IPS-15b (cell line): ENCODE results near the gene ARHGEF19.
"Not testable (repeated sequence)": the region's sequence is repeated elsewhere in the genome, so short reads cannot be mapped to it uniquely, and the experiment has no call there.

ENCODE experiments used
- H3K27me3 ChIP-seq: one replicate; pipeline ENCODE4 v1.6.1; 2013; ENCODE audit warnings: low read length; ENCODE audit not compliant: control insufficient read depth, insufficient read depth
- H3K36me3 ChIP-seq: one replicate; pipeline ENCODE4 v1.6.1; 2013; ENCODE audit warnings: low read length; ENCODE audit not compliant: control insufficient read depth, insufficient read depth
- H3K4me1 ChIP-seq: one replicate; pipeline ENCODE4 v1.6.1; 2013; ENCODE audit warnings: mild to moderate bottlenecking, low read length; ENCODE audit not compliant: control insufficient read depth, insufficient read depth
- H3K4me3 ChIP-seq: one replicate; pipeline ENCODE4 v1.5.1; 2013; ENCODE audit warnings: low read depth, low read length
- H3K9ac ChIP-seq: one replicate; pipeline ENCODE4 v1.6.1; 2013; ENCODE audit warnings: low read depth, mild to moderate bottlenecking, low read length
- H3K9me3 ChIP-seq: one replicate; pipeline ENCODE4 v1.6.1; 2013; ENCODE audit warnings: mild to moderate bottlenecking, low read length; ENCODE audit not compliant: control insufficient read depth, insufficient read depth

The ARHGEF19 gene

GRCh38 chr1:16217061-16217785 lies 4.8 kb upstream of the ARHGEF19 start:
- Histone ChIP-seq H3K9ac (no peak overlapping the region), H3K9me3 (no peaks in the 10 kb centered on the region), H3K27me3 (peaks cover 22% of the 10 kb centered on the region), H3K4me3 (peak overlapping the region; percentile 66), H3K4me1 (peaks cover 10% of the 10 kb centered on the region), H3K36me3 (no peaks in the 10 kb centered on the region)

DNA sequence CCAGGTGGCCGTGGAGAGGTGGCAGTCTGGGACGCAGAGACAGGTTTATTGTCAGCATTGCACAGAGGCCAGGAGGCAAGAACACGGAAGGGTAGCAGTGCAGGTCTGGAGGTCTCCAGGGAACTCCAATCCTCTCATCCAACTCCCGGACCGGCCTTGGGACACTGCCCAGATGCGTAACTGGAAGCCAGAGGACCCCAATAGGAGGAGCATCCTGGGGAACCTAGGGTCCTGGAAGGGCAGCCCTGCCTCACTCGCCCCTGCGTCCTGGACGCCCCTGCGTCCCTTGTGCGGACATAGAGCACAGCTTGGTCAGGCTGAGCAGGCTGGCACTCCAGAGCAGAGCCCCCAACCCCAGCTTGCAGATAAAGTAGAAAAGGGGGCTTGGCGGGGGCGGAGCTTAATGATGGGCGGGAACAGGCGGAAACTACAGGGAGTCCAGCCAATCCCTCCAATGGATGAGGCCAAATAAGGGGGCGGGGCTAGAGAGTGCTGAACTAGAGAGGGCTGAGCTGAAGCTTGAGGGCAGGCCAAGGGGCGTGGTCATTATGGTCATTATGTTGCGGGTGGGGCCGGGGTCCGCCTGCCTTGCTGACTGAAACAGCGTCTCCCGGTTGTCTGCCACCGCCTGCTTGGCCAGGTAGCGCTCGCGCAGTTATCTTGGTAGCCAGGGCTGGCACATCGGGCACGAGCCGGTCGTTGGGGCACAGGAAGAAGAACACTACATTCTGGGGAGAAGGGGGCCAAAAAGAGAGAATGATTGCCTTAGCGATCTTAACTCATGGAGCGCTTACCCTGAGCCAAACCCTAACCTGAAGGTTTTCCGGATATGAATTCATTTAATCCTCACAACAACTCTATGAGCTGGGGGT lies 3.7 kb upstream of the ARHGEF19 start:
- Histone ChIP-seq H3K4me3 (peak overlapping the region; percentile 60), H3K36me3 (no peaks in the 10 kb centered on the region), H3K9me3 (no peaks in the 10 kb centered on the region), H3K4me1 (peaks cover 15% of the 10 kb centered on the region), H3K27me3 (peaks cover 18% of the 10 kb centered on the region), H3K9ac (no peak overlapping the region)

GRCh38 chr1:16215240-16215639 lies 2.8 kb upstream of the ARHGEF19 start:
- H3K4me3 ChIP-seq, H3K9ac ChIP-seq, H3K36me3 ChIP-seq, H3K9me3 ChIP-seq: not testable (repeated sequence)
- Histone ChIP-seq H3K27me3 (peaks cover 17% of the 10 kb centered on the region), H3K4me1 (peaks cover 15% of the 10 kb centered on the region)

DNA sequence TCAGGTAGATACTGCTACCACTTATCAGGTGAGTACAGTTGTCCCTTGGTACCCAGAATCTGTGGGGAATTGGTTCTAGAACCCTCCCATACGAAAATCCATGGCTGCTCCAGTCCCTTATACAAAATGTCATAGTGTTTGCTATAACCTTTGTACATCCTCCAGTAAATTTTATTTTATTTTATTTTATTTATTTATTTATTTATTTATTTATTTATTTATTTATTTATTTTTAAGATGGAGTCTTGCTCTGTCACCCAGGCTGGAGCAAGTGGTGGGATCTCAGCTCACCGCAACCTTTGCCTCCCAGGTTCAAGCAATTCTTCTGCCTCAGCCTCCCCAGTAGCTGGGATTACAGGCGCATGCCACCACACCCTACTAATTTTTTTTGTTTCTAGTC lies 1.1 kb upstream of the ARHGEF19 start:
- peaks cover 14% of the 10 kb centered on the region for H3K27me3 ChIP-seq
- not testable (repeated sequence) for H3K36me3 ChIP-seq, H3K9ac ChIP-seq, H3K9me3 ChIP-seq, H3K4me3 ChIP-seq
- peaks cover 15% of the 10 kb centered on the region for H3K4me1 ChIP-seq

GRCh38 chr1:16213013-16213412 lies 561 bp upstream of the ARHGEF19 start:
- Histone ChIP-seq H3K9me3 (no peaks in the 10 kb centered on the region), H3K36me3 (no peaks in the 10 kb centered on the region), H3K4me1 (peaks cover 15% of the 10 kb centered on the region), H3K9ac (no peak overlapping the region), H3K27me3 (peaks cover 10% of the 10 kb centered on the region), H3K4me3 (peak overlapping the region; percentile 58)

GRCh38 chr1:16211824-16212223 lies 628 bp downstream of the ARHGEF19 start:
- Histone ChIP-seq H3K4me3 (peak overlapping the region; percentile 58), H3K4me1 (peaks cover 15% of the 10 kb centered on the region), H3K9me3 (no peaks in the 10 kb centered on the region)

DNA sequence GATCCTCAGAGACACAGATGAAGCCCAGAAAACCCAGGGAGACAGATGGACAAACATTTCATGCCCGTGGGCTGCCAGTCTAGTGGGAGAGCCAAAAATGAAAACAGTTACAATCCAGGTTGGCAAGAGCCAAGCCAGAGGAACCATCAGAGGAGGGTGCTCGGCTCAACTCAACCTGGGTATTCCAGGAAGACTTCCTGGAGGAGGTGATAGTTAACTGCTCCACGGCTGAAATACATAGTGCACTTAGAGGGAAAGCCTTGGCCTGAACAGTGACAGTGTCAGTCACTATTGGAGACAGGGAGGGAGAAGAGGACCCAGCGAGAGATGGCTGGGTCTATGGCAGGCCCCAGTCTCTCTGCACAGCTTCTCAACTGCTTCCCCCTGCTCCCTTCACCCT lies 1.9 kb downstream of the ARHGEF19 start:
- H3K9me3 ChIP-seq = no peaks in the 10 kb centered on the region
- H3K36me3 ChIP-seq = no peaks in the 10 kb centered on the region
- peaks cover 15% of the 10 kb centered on the region for H3K4me1 ChIP-seq
- peaks cover 2% of the 10 kb centered on the region for H3K27me3 ChIP-seq
- no peak overlapping the region for H3K4me3 ChIP-seq
- no peak overlapping the region for H3K9ac ChIP-seq

More at GRCh38 chr1:16211824-16212223, 628 bp downstream of the ARHGEF19 start:
- H3K9ac ChIP-seq = peak overlapping the region; percentile 54
- H3K36me3 ChIP-seq = no peaks in the 10 kb centered on the region
- peaks cover 7% of the 10 kb centered on the region for H3K27me3 ChIP-seq

DNA sequence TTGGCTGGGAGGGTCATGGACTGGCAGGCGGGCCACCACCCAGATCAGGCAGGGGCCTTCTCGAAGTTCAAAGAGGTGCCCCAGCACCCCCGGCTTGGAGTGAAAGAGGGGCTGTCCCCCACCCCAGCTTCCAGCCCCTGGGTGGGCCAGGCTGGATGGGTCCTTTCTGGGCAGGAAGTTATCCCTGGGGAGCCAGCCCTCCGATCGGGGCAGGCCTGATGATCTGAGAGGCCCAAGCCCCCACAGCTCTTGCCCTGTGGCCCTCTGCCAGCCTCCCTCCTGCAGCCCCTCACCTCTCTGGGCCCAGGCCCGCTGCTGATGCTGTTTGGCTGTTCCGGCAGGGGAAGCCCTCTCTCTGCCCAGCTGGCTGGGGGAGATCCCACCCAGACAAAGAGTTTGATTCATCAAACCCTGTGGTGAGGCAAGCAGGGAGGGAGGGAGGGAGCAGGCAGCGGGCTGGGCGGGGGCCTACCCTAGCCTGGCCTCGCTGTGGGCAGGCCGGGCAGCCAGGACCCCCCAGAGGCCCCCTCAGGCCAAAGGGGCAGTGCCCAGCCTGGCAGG lies 2.5 kb downstream of the ARHGEF19 start:
- Histone ChIP-seq H3K9ac (no peak overlapping the region), H3K4me3 (no peak overlapping the region), H3K36me3 (no peaks in the 10 kb centered on the region), H3K27me3 (peaks cover 2% of the 10 kb centered on the region), H3K4me1 (peaks cover 15% of the 10 kb centered on the region), H3K9me3 (no peaks in the 10 kb centered on the region)

- Histone ChIP-seq H3K4me3 (no peak overlapping the region), H3K4me1 (peaks cover 15% of the 10 kb centered on the region), H3K36me3 (no peaks in the 10 kb centered on the region), H3K9ac (no peak overlapping the region), H3K27me3 (peaks cover 2% of the 10 kb centered on the region), H3K9me3 (no peaks in the 10 kb centered on the region)
These were observed 3.2 kb downstream of the ARHGEF19 start for GRCh38 chr1:16209132-16209846.

DNA sequence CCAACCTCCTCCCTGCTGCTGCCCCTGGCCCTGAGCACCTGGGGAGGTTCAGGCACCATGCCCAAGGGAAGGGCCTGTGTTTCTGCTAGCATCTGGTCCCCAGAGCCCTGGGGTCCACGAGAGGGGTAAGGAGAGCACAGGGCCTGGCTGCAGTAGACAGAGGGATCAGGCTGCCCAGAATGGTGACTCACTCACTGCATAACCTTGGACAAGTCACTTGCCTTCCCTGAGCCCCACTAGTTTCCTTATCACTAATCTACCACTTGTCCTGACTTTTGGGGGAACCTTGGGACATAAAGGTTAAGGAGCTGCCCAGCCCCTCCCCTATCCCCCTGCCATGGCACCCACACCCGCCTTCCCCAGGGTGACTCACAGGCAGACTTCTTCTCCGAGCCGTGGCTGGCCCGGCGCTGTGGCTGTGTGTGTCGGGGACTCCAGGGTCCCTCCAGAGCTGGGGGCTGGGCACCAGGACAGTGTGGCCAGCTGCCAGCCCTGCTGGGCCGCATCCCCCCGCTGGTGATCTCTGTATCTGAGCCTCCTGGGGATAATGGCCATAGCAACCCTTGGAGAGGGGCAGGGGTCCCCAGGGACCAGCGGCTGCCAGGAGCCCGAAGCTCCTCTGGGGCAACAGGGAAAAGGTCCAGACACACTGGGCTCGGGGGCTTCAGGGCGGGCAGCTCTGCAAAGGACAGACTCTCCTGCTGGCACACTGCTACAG lies 4.0 kb downstream of the ARHGEF19 start:
- Histone ChIP-seq H3K4me1 (peaks cover 15% of the 10 kb centered on the region), H3K4me3 (peak overlapping the region; percentile 76), H3K9me3 (no peaks in the 10 kb centered on the region), H3K36me3 (no peaks in the 10 kb centered on the region), H3K9ac (no peak overlapping the region), H3K27me3 (peaks cover 2% of the 10 kb centered on the region)
